Prostate gland (tissue), 2 donors: ENCODE data around the gene TRPC3. TPM values are rescaled to one million over a fixed set of nuclear protein-coding genes. Genes with fewer than 3 reads are reported as not detected.

Source experiments
- DNase-seq: peaks from one replicate; pipeline ENCODE4 v3.0.0-alpha.2; 2019; ENCODE audit warnings: low spot score
- H3K27ac ChIP-seq, 2 donors: fragments of 200-600 bp; sonication (generic); 2 replicates each; pipeline ENCODE4 v1.5.1; 2017 to 2019
- H3K27me3 ChIP-seq: fragments of 200-600 bp; sonication (generic); replicated peaks from 2 replicates; pipeline ENCODE4 v1.5.1; 2019; ENCODE audit not compliant: insufficient read depth
- H3K36me3 ChIP-seq, 2 donors: fragments of 200-600 bp; sonication (generic); 1 replicate in 1 of 2; 2 replicates in 1 of 2; pipeline versions ENCODE4 v1.5.1 to v1.8.1; 2017 to 2019
- H3K4me1 ChIP-seq: fragments of 200-600 bp; sonication (generic); replicated peaks from 2 replicates; pipeline ENCODE4 v1.5.1; 2019
- H3K4me3 ChIP-seq, 2 donors: fragments of 200-600 bp; sonication (generic); 2 replicates each; pipeline ENCODE4 v1.5.1; 2017 to 2019
- H3K9me3 ChIP-seq: fragments of 200-600 bp; sonication (generic); 2 replicates; pipeline ENCODE4 v1.5.1; 2017
- POLR2A ChIP-seq: fragments of 450-650 bp; IDR thresholded peaks from one replicate; pipeline ENCODE4 v1.6.1; 2016; ENCODE audit warnings: antibody characterized with exemption, mild to moderate bottlenecking
- POLR2AphosphoS5 ChIP-seq: sonication (generic); formaldehyde crosslinking; IDR thresholded peaks from one replicate; pipeline ENCODE4 v1.6.1; 2017; ENCODE audit warnings: antibody characterized with exemption
- WGBS: methylation state at CpG from one replicate; pipeline ENCODE4 v1.1.5; 2018; 5-methylcytosine and 5-hydroxymethylcytosine counted together
- intact Hi-C: fragments of 100-400 bp; cut with DNase I; formaldehyde crosslinking; loops from one replicate; pipeline ENCODE4 v1.14.2; 2022
- total RNA-seq, 2 donors: library from RNA; depleted of rRNA; stranded (reverse); fragments of >200 nt; gene quantifications; one replicate each; pipeline ENCODE4 v1.1.0, GENCODE V29; 2016
- TF ChIP-seq, protein P1 (sequence below), 4 experiments: fragments of 200-600 bp in 2 of 4; fragments of 450-650 bp in 2 of 4; sonication (generic) in 2 of 4; IDR thresholded peaks; 1 replicate in 3 of 4; 2 replicates in 1 of 4; pipeline ENCODE4 v1.5.1; 2016 to 2019; ENCODE audit warnings: antibody characterized with exemption in 4 of 4, mild to moderate bottlenecking in 2 of 4, moderate library complexity in 2 of 4

TRPC3 gene
- total RNA-seq, 2 donors from 2014 or later, result 1.5 TPM; not detected in 1

GRCh38 chr4:121860121-121860520, 91.7 kb downstream of the TRPC3 start:
- Histone ChIP-seq H3K36me3 (no peaks in the 10 kb centered on the region), H3K4me1 (no peaks in the 10 kb centered on the region), H3K27me3 (no peaks in the 10 kb centered on the region), H3K4me3 (no peak overlapping the region), H3K9me3 (no peaks in the 10 kb centered on the region), H3K27ac (no peak overlapping the region)
- no peak for DNase-seq
- intact Hi-C loops, result no loop called here
- TF ChIP-seq POLR2AphosphoS5 (no peak), POLR2A (no peak)
- TF ChIP-seq, protein P1, sequence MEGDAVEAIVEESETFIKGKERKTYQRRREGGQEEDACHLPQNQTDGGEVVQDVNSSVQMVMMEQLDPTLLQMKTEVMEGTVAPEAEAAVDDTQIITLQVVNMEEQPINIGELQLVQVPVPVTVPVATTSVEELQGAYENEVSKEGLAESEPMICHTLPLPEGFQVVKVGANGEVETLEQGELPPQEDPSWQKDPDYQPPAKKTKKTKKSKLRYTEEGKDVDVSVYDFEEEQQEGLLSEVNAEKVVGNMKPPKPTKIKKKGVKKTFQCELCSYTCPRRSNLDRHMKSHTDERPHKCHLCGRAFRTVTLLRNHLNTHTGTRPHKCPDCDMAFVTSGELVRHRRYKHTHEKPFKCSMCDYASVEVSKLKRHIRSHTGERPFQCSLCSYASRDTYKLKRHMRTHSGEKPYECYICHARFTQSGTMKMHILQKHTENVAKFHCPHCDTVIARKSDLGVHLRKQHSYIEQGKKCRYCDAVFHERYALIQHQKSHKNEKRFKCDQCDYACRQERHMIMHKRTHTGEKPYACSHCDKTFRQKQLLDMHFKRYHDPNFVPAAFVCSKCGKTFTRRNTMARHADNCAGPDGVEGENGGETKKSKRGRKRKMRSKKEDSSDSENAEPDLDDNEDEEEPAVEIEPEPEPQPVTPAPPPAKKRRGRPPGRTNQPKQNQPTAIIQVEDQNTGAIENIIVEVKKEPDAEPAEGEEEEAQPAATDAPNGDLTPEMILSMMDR (IDR thresholded peaks at IDR 0.05), result no peak

DNA sequence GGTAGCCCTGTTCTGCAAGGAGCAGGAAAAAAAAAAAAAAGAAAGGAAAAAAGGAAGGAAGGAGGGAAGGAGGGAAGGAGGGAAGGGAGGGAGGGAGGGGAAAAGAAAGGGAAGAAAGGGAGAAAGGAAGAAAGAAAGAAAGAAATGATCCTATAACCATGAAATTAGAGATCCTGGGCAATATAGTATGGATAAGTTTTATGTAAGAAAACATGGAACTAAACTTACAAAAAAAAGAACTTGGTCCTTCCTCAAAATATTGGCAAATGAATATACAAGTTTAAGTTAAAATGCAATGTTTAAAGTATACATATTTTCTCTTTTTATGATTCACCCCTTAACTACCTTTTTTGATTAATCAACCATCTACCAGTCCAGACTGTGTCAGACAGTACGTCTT, 100.5 kb downstream of the TRPC3 start:
- intact Hi-C loops, result no loop called here
- Histone ChIP-seq H3K9me3 (no peaks in the 10 kb centered on the region), H3K27ac (no peak overlapping the region), H3K27me3 (no peaks in the 10 kb centered on the region), H3K36me3 (no peaks in the 10 kb centered on the region), H3K4me1 (no peaks in the 10 kb centered on the region), H3K4me3 (no peak overlapping the region)
- WGBS, result 97% methylated on average over 1 of the region's 1 CpG
- TF ChIP-seq POLR2A (no peak), POLR2AphosphoS5 (no peak)
- TF ChIP-seq, protein P1 (IDR thresholded peaks at IDR 0.05), result no peak
- no peak for DNase-seq

DNA sequence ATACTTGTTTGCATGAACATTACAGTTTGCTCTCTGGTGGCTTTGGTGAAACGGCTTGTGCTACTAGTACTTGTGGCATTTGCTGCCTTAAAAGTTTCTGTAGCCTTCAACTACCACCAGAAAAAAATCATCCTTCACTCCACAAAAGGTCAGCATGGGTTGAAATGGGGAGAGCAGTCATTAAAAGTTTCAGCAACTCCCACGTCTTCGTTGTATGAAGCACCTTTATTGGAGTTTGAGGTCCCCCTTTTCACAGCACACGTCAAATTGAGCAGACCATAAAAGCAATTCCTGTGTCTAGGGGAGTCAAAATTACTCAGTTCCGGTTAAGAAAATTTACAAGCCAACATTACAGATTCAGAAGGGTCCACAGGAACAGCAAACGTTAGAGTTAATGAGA, 105.2 kb downstream of the TRPC3 start:
- Histone ChIP-seq H3K27me3 (no peaks in the 10 kb centered on the region), H3K4me3 (no peak overlapping the region), H3K27ac (no peak overlapping the region), H3K9me3 (no peaks in the 10 kb centered on the region), H3K36me3 (no peaks in the 10 kb centered on the region), H3K4me1 (no peaks in the 10 kb centered on the region)
- WGBS, result 55% methylated on average over 6 of the region's 6 CpGs
- TF ChIP-seq, protein P1 (IDR thresholded peaks at IDR 0.05), result no peak
- no peak for TF ChIP-seq POLR2A
- no peak for TF ChIP-seq POLR2AphosphoS5
- no peak for DNase-seq
- intact Hi-C loops, result no loop called here

- no peaks in the 10 kb centered on the region for H3K9me3 ChIP-seq
- H3K36me3 ChIP-seq, result no peaks in the 10 kb centered on the region
- no peak overlapping the region for H3K4me3 ChIP-seq
- 90% methylated on average over 4 of the region's 4 CpGs for WGBS
- no peaks in the 10 kb centered on the region for H3K4me1 ChIP-seq
- TF ChIP-seq, protein P1 (IDR thresholded peaks at IDR 0.05), result no peak
- no peak for TF ChIP-seq POLR2A
- TF ChIP-seq POLR2AphosphoS5, result no peak
- H3K27ac ChIP-seq, result no peak overlapping the region
- no peaks in the 10 kb centered on the region for H3K27me3 ChIP-seq
- no peak for DNase-seq
- intact Hi-C loops, result no loop called here
Measured at GRCh38 chr4:121842862-121843261, 109.0 kb downstream of the TRPC3 start.

DNA sequence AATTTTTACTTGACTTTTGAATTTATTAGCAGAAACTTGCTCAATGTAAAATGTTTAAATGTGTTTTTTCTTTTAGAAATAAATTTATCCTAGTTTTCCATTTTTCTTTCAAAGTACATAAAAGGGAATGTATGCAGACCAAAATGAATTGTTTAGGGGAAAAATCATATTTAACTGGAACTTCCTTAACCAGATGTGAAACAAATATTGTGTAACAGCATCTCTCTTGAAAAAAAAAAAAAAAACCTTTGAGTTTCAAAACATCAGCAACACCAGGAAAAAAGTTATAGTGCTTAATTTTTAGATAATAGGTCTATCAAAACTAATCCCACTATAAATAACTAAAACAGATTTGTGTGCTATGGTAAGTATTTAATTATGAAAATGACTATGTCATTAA, 113.7 kb downstream of the TRPC3 start:
- Histone ChIP-seq H3K4me1 (no peaks in the 10 kb centered on the region), H3K36me3 (no peaks in the 10 kb centered on the region), H3K4me3 (no peak overlapping the region), H3K27me3 (no peaks in the 10 kb centered on the region), H3K9me3 (no peaks in the 10 kb centered on the region), H3K27ac (no peak overlapping the region)
- TF ChIP-seq POLR2A, result no peak
- TF ChIP-seq, protein P1 (IDR thresholded peaks at IDR 0.05), result no peak
- no peak for TF ChIP-seq POLR2AphosphoS5
- no peak for DNase-seq
- intact Hi-C loops, result no loop called here
